HG03575 (cell line): Measurements from ENCODE around the gene CCDC38.

Source experiments
- ATAC-seq: cut with Tn5 transposase; IDR thresholded peaks from one replicate; pipeline ENCODE4 v1.9.1; 2021; ENCODE audit not compliant: unreplicated experiment, insufficient number of reproducible peaks, low FRiP score; ENCODE audit errors: extremely low read depth

The CCDC38 gene

DNA sequence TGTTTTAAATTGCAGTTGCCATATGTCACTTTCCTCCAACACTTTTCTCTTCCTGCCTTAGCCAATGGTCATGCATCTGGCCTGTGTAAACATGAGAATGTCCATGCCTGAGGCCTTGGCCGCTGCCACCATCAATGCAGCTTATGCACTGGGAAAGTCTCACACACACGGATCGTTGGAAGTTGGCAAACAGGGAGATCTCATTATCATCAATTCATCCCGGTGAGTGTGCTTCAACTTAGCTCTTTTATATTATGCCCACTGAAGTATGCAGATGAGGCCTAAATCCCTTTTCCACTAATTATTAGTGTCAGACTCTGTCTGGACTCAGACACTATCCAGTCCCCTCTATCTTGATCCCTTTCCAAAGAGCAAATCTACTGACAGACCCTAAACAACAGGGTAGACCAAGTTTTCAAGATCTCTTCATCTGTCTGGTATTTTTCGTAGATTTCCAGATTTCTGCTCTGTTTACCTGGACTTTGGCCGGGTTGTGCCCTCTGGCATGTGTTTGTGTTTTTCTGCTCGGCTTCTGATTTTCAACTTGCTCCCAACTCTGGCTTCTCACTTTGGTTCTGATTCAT, 24.0 kb upstream of the CCDC38 start:
- no peak for ATAC-seq

DNA sequence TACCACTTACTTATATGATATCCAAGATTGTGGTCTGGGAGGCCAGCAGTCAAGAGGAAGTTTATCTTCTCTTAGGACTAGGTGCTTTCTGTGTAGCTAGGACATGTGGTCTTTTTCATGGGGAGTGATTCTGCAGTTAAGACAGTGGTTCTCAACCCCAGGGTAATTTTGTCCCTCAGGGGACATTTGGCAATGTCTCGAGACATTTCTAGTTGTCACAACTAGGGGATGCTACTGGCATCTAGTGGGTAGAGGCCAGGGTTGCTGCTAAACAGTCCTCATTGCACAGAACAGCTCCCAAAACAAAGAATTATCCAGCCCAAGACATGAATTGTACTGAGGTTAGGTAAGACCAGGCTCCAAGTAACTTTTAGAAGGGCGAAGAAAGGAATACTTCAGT, 20.7 kb upstream of the CCDC38 start:
- no peak for ATAC-seq

DNA sequence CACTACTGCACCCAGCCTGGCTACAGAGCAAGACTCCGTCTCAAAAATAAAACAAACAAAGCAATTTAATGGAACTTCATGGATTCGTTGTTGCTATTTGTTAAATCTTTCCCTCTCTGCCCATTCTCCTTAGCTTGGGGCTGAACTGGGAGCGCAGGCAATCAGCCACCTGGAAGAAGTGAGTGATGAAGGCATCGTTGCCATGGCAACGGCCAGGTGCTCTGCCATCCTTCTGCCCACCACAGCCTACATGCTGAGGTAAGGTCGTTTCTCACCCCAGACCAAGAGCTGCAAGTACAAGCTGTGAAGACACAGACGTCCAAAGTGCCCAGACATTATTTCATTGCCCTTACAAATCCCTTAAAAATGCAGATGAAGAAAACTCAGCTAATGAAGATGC, 19.8 kb upstream of the CCDC38 start:
- no peak for ATAC-seq

DNA sequence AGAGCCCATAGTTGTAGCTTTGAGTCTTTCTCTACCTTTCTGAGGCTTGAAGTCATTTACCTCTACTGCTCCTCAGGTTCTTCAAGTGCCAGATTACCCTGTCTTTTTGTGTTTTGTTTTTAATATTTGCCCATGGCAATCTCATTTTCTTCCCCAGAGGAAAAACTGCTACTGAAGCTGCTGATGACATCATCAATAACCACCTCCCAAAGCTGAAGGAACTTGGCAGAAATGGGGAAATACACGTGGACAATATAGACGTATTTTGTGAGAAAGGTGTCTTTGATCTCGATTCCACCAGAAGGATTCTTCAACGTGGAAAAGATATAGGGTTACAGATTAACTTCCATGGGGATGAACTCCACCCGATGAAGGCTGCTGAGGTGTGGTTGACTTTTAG, 17.8 kb upstream of the CCDC38 start:
- no peak for ATAC-seq

DNA sequence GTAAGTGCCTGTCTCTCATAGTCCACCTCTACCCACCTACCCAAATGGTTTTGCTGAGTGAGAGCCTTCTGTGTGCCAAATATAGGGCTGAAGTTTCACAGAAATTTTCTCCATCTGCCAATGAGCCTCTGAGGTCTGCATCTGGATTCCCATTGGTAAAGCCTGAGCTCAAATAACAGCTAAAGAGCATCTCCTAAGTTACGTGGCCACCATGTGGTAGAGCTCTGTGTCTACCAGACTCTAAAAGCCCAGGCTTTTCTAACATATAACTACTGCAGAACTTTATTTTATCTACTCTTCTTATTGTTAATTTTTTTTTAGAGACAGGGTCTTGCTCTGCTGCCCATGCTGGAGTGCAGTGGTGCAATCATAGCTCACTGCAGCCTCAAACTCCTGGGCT, 16.7 kb upstream of the CCDC38 start:
- no peak for ATAC-seq

DNA sequence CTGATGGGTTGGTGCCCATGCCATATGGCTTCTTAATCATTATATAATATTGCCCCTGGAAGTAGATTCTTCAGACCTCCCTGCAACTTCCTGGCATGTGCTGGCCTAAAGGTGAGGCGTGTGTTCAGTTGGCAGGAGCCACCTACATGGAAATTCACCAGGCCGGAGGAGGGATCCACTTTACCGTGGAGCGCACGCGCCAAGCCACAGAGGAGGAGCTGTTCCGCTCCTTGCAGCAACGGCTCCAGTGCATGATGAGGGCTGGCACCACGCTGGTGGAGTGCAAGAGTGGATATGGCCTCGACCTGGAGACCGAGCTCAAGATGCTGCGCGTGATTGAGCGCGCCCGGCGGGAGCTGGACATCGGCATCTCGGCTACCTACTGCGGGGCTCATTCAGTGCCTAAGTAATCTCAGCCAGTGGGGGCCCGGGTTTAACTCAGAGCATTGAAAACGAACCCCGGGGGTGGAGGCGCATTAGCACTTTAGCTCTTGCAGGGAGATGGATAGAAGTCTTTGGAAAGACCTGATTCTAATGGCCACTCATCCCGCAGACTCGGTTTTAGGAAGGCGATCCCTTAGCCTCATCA, 14.2 kb upstream of the CCDC38 start:
- no peak for ATAC-seq

DNA sequence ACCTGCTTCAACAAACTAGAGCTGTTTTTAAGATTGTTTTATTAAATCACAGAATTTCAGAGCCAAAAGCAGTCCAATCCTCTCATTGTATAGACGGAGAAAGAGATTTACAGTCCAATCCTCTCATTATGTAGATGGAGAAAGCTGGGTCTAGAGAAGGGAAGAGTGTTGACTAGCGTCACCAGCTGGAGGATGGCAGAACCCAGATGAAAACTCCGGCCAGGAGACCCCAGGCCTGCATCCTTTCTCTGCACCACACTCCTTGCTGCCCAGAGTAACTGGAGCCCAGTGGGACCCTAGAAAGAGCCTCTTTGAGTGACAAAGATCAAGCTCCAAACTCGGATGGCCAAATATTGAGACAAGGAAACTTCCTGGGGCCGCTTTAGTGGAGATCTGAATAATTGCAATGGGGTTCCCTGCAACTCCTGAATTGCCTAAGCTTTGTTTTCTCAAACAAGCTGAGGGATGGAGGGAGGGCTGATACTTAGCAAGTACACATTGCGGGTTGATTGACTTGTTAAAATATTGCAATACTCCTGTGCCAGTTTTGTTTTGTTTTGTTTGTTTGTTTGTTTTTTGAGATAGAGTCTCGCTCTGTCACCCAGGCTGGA, 13.2 kb upstream of the CCDC38 start:
- no peak for ATAC-seq

DNA sequence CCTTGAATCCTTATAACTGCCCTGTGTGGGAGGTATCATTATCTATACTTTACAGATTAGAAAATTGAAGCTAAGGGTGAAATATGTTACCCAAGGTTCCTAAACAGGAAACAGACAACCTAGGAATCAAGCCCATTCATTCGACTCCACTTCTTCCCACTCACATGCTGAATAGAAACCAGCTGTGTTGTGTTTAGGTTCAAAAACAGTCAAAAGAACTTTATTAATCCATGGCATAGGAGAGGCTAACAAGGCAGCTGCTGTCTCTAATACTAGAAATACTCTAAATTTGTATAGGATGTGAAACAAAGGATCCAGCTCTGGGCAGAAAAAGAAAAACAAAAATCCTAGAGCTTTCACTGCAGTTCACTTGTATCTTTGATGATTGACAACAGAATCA, 10.6 kb upstream of the CCDC38 start:
- no peak for ATAC-seq

DNA sequence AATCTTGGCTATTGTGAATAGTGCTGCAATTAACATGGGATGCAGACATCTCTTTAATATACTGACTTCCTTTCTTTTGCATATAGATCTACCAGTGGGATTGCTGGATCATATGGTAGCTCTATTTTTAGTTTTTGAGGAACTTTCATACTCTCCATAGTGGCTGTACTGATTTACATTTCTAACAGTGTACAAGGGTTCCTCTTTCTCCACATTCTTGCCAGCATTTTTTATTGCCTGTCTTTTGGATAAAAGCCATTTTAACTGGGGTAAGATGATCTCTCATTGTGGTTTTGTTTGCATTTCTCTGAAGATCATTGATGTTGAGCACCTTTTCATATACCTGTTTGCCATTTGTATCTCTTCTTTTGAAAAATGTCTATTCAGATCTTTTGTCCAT, 9.1 kb upstream of the CCDC38 start:
- no peak for ATAC-seq

DNA sequence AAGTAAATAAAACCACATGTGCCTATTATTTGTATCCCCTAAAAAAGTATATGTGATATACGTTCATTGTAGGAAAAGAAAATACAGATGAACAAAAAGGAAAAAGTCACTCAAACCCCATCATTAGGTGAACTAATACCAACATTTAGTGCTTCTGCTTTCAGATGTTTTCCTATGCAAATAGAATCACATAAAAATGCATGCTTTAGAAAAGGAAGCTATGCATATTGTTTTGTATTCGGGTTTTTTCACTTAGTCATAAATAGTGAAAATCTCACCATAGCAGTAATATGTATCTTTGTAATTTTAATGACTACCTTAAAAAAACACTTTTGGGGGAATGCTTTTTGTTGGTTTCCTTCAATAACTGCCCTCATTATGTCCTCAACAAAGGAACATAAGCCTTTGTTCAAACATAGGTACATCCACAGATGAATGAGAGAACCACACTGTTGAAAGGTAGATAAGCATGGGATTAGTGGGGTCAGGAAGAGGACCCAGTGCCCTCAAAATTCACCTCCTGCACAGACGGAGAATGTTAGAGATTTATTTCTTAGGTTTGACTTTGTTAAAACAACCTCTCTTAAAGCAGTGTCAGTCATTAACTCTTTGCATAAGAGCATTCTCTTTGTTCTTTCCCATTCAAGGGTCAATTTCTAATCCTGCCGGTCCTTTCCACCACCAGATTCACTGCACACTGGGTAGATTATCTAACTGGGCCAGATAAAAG, 7.2 kb upstream of the CCDC38 start:
- no peak for ATAC-seq

DNA sequence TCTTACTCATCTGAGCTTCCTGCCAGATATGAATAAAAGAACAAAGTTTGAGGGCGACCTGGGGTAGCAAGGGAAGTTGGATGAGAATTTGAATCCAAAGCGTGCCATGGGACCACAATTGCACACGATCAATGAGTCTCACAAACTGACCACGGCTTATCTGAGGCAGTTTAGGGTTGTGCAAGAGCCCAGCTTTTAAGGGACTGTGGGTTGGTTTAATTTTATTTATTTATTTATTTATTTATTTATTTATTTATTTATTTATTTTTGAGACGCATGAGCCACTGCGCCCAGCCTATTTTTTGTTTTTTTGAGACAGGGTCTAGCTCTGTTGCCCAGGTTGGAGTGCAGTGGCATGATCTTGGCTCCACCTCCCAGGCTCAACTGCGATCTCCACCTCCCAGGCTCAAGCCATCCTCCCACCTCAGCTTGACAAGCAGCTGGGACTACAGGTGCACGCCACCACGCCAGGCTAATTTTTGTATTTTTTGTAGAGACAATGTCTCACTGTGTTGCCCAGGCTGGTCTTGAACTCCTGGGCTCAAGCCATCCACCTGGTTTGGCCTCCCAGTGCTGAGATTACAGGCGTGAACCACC, 1.8 kb upstream of the CCDC38 start:
- no peak for ATAC-seq

DNA sequence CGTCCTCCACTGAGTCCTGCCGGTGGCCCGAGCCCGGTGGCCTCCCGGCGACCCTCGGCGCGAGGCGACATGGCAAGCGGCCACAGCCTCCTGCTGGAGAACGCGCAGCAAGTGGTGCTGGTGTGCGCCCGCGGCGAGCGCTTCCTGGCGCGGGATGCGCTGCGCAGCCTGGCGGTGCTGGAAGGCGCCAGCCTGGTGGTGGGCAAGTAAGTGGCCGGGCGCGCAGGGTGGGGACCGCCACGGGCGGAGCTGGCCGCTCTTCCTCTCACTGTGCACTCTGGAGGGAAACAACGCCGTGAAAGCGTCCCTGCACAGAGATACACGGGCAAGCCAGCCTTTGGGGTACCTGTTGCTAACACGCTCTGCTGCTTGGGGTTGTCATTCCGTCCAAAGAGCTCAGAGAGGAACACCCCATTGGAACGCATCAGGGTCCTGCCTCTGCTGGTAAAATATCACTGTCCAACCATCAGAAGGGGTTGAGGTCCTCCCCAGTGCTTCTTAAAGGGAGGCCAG, 972 bp upstream of the CCDC38 start, which contains the start of gene AMDHD1:
Gene AMDHD1, plus strand, starts transcription at position 2 of the 513 bp plus-strand sequence. Its CDS starts 68 bp downstream, at position 70.
- peak; percentile 30 for ATAC-seq

DNA sequence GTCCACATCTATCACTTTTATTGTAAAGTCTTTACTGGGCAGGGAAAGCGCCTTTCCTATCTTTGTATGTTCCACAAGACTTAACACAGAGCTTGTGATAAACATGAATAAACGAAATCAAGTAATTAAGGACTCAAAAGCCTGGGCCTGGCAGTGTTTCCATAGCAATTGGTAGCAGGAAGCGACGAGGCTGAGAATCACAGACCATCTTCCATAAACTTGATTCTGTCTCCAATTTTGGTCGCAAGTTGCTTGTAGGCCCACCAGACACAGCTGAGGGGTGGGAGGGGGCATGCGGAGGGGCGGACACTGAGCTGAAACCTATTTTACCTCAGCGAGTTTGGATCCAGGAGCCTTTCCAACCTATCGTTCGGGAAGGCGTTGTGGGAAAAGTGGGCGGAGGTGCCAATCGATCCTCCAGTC, 302 bp downstream of the CCDC38 start:
- ATAC-seq: no peak

DNA sequence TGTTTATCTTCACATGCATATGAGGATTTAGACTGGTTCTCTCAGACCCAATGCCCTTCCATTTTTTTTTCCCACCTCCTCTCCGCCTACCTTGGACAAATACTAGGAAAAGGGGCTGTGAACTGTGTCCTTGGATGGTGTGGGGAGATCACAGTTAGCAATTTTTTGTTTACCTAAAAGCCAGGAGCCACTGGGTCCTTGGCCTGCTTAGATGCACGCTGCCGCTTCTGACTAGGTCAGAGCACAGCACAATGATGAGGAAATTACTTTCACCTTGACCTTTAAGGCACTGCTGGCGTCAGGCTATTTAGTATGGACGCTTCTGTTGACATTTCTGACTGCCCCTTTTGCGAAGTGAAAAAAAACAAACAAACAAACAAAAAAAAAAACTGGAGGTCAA, 1.9 kb downstream of the CCDC38 start:
- no peak for ATAC-seq

DNA sequence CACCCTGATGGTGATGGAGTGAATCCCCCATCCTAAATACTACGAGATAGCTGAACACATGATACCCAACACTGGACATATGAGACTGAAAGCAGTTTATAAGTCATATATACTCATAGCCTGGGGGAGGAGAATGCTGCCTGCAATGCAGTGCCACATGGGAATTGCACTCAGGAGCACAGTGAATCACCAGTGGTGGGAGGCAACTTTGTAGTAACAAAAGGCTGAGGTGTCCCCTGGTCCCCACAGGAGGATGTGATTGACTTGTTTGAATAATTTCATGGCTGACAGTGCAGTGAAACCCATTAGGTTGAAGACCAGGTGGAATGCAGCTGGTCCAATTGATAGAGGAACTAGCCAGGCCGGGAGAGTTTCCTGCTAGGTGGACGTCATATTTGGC, 20.2 kb downstream of the CCDC38 start:
- no peak for ATAC-seq

DNA sequence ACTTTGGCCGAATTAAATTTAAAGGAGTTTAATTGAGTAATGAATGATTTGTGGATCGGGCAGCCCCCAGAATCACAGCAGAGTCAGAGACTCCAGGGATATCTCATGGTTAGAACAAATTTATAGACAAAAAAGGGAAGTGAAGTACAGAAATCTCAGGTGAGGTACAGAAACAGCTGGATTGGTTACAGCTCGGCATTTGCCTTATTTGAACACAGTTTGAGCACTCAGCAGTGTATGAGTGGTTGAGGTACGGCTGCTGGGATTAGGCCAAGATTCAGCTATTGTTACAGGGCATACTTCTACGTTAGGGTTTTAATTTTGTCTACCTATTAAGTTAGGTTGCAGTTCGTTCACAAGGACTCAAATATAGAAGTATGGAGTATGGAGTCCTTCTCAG, 23.3 kb downstream of the CCDC38 start:
- ATAC-seq: no peak

DNA sequence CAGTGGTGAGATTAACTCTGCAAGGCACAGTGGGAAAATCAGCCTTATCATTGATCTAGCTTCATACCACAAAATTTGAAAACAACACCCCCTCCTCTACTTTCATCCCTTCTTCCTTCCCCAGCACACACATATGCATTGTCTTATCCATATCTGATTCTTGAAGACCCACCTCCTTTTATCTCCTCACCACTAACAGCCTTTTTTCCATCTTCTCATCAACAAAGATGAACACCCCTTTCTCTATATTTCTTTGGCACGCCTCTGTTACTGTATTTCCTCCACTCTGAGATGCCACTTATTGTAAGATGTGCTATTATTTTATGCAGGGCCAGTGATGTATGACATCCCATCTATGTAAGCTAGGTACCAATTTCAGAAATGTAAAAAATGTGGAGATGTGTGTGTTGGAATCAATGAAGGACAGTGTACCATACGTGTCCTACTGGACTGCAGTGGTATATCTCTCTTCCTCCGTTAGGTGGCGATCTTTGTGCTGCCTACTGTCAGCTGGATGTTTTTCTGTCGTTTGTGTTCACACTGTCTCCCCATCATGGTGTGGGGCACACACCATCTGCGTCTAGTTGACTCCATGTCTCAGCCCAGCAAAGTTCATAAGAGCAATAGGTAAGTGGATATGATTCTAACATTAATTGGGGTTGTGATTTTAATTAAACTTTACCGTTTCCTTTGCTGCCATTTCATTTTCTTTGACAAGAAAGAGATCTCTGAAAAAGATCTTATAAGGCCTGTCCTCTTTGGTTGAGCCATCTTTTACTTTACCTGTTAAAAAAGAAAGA, 24.0 kb downstream of the CCDC38 start:
- ATAC-seq: no peak

DNA sequence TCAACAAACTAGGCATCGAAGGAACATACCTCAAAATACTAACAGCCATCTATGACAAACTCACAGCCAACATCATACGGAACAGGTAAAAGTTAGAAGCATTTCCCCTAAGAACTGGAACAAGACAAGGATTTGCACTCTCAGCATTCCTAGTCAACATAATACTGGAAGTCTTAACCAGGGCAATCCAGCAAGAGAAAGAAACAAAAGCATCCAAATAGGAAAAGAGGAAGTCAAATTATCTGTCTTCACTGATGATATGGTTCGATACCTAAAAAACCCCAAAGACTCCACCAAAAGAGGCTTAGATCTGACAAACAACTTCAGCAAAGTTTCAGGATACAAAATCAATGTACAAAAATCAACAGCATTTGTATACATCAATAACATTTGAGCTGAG, 32.5 kb downstream of the CCDC38 start:
- ATAC-seq: no peak

DNA sequence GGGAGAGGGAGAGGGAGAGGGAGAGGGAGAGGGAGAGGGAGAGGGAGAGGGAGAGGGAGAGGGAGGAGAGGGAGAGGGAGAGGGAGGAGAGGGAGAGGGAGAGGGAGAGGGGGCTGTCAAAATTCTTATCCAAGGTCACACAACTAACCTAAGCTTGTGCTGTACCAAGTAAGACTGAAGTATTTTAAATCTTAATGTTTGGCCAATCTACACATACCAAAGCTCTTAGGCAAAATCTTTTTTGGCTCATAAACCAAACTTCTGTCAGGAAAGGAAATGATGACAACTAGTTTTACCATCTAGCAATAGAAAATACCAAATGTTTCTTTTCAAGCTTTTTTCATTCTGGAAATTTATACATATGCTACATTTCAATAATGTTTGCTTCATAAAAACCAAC, 33.8 kb downstream of the CCDC38 start:
- ATAC-seq: no peak
